Astrocyte (in vitro differentiated cells and primary cell): ENCODE measurements around the gene MS4A4A. TPM values are rescaled to one million over a fixed set of nuclear protein-coding genes. Genes with fewer than 3 reads are reported as not detected.

ENCODE experiments used
- DNase-seq: peaks from one replicate; pipeline ENCODE4 v3.0.0-alpha.2; 2010; ENCODE audit warnings: low read depth
- FAIRE-seq: peaks from 2 replicates; lab custom pipeline; 2011; peaks lifted over from hg19 to GRCh38; lab: Jason Lieb, UNC
- H2AFZ ChIP-seq: 2 replicates; pipeline ENCODE4 v1.6.0; 2012; ENCODE audit warnings: low read depth, low read length, inconsistent platforms
- H3K27ac ChIP-seq: 2 replicates; pipeline ENCODE4 v1.5.1; 2011; ENCODE audit warnings: low read depth, low read length, inconsistent platforms
- H3K27me3 ChIP-seq: 2 replicates; pipeline ENCODE4 v1.6.0; 2011; ENCODE audit warnings: low read length, inconsistent platforms; ENCODE audit not compliant: insufficient read depth
- H3K36me3 ChIP-seq: 2 replicates; pipeline ENCODE4 v1.5.1; 2011; ENCODE audit warnings: low read length, inconsistent platforms; ENCODE audit not compliant: insufficient read depth
- H3K4me1 ChIP-seq: 2 replicates; pipeline ENCODE4 v1.5.1; 2011; ENCODE audit warnings: low read length, inconsistent platforms; ENCODE audit not compliant: insufficient read depth
- H3K4me2 ChIP-seq: 2 replicates; pipeline ENCODE4 v1.6.0; 2012; ENCODE audit warnings: low read length, inconsistent platforms
- H3K4me3 ChIP-seq: 2 replicates; pipeline ENCODE4 v1.5.1; 2011; ENCODE audit warnings: low read depth, mild to moderate bottlenecking, low read length, inconsistent platforms; ENCODE audit not compliant: insufficient read depth
- H3K79me2 ChIP-seq: 2 replicates; pipeline ENCODE4 v1.6.0; 2012; ENCODE audit warnings: mild to moderate bottlenecking, low read length, inconsistent platforms; ENCODE audit not compliant: insufficient read depth
- H3K9ac ChIP-seq: 2 replicates; pipeline ENCODE4 v1.6.0; 2012; ENCODE audit warnings: mild to moderate bottlenecking, low read length, inconsistent platforms
- H3K9me3 ChIP-seq: 2 replicates; pipeline ENCODE4 v1.5.1; 2012; ENCODE audit warnings: low read depth, mild to moderate bottlenecking, low read length, inconsistent platforms; ENCODE audit not compliant: insufficient read depth
- H4K20me1 ChIP-seq: 2 replicates; pipeline ENCODE4 v1.6.0; 2012; ENCODE audit warnings: low read length, inconsistent platforms; ENCODE audit not compliant: insufficient read depth
- H3K27ac Mint-ChIP-seq: one replicate; pipeline ENCODE4 v1.8.0; 2021; ENCODE audit warnings: mild to moderate bottlenecking, mixed read lengths; ENCODE audit not compliant: unreplicated experiment
- H3K27me3 Mint-ChIP-seq: one replicate; pipeline ENCODE4 v1.8.0; 2021; ENCODE audit warnings: low read depth, mixed read lengths; ENCODE audit not compliant: unreplicated experiment
- H3K36me3 Mint-ChIP-seq: one replicate; pipeline ENCODE4 v1.8.0; 2021; ENCODE audit warnings: low read depth, mixed read lengths; ENCODE audit not compliant: unreplicated experiment
- H3K4me1 Mint-ChIP-seq: one replicate; pipeline ENCODE4 v1.8.0; 2021; ENCODE audit warnings: low read depth, mixed read lengths; ENCODE audit not compliant: unreplicated experiment
- H3K4me3 Mint-ChIP-seq: one replicate; pipeline ENCODE4 v1.8.0; 2021; ENCODE audit warnings: mild to moderate bottlenecking, moderate library complexity, mixed read lengths; ENCODE audit not compliant: unreplicated experiment
- H3K9me3 Mint-ChIP-seq: one replicate; pipeline ENCODE4 v1.8.0; 2021; ENCODE audit warnings: mild to moderate bottlenecking, mixed read lengths; ENCODE audit not compliant: unreplicated experiment
- CTCF ChIP-seq: IDR thresholded peaks from 2 replicates; pipeline ENCODE4 v1.5.1; 2011; ENCODE audit warnings: low read depth, mild to moderate bottlenecking, inconsistent platforms, low read length, moderate library complexity; ENCODE audit not compliant: insufficient read depth
- EZH2 ChIP-seq: IDR thresholded peaks from 2 replicates; pipeline ENCODE4 v1.6.1; 2012; ENCODE audit warnings: mild to moderate bottlenecking, low read length, inconsistent platforms; ENCODE audit not compliant: insufficient read depth
- total RNA-seq: library from RNA; stranded (reverse); gene quantifications from 2 replicates; pipeline ENCODE4 v1.2.1, GENCODE V29; 2021

MS4A4A gene
- total RNA-seq, 1 donor from 2014 or later: 0.32 TPM

GRCh38 chr11:60307507-60308195 is 27.2 kb downstream of the MS4A4A start:
- no peaks in the 10 kb centered on the region for H3K36me3 Mint-ChIP-seq
- Histone ChIP-seq H3K4me1 (no peaks in the 10 kb centered on the region), H2AFZ (no peak overlapping the region), H3K79me2 (no peaks in the 10 kb centered on the region), H3K27ac (no peak overlapping the region), H3K36me3 (no peaks in the 10 kb centered on the region), H4K20me1 (no peaks in the 10 kb centered on the region), H3K4me2 (no peak overlapping the region), H3K9ac (no peak overlapping the region), H3K27me3 (no peaks in the 10 kb centered on the region), H3K9me3 (no peaks in the 10 kb centered on the region), H3K4me3 (no peak overlapping the region)
- H3K27ac Mint-ChIP-seq: peak overlapping the region; percentile 9
- H3K27me3 Mint-ChIP-seq: no peaks in the 10 kb centered on the region
- H3K4me1 Mint-ChIP-seq: peaks cover 34% of the 10 kb centered on the region
- TF ChIP-seq CTCF (no peak), EZH2 (no peak)
- H3K9me3 Mint-ChIP-seq: no peaks in the 10 kb centered on the region
- no peak overlapping the region for H3K4me3 Mint-ChIP-seq
- DNase-seq (no peak), FAIRE-seq (peak; percentile 17)

GRCh38 chr11:60310407-60310998 is 30.0 kb downstream of the MS4A4A start:
- no peak overlapping the region for H3K4me3 ChIP-seq
- H3K36me3 Mint-ChIP-seq: no peaks in the 10 kb centered on the region
- FAIRE-seq (no peak), DNase-seq (no peak)
- no peak overlapping the region for H3K4me2 ChIP-seq
- no peak overlapping the region for H3K27ac ChIP-seq
- no peaks in the 10 kb centered on the region for H3K4me1 ChIP-seq
- H2AFZ ChIP-seq: no peak overlapping the region
- no peak for TF ChIP-seq CTCF
- TF ChIP-seq EZH2: no peak
- H3K4me3 Mint-ChIP-seq: no peak overlapping the region
- peak overlapping the region; percentile 58 for H3K27ac Mint-ChIP-seq
- H3K27me3 Mint-ChIP-seq: no peaks in the 10 kb centered on the region
- H3K4me1 Mint-ChIP-seq: peaks cover 32% of the 10 kb centered on the region
- no peaks in the 10 kb centered on the region for H3K79me2 ChIP-seq
- no peaks in the 10 kb centered on the region for H3K9me3 ChIP-seq
- H4K20me1 ChIP-seq: no peaks in the 10 kb centered on the region
- no peaks in the 10 kb centered on the region for H3K27me3 ChIP-seq
- no peaks in the 10 kb centered on the region for H3K9me3 Mint-ChIP-seq
- H3K9ac ChIP-seq: no peak overlapping the region
- H3K36me3 ChIP-seq: no peaks in the 10 kb centered on the region
